Psoas muscle (tissue), 8 donors: ENCODE results near the gene MRC1. TPM values are rescaled to one million over a fixed set of nuclear protein-coding genes. Genes with fewer than 3 reads are reported as not detected.

Source experiments
- ATAC-seq, 4 donors: fragments of 200-7000 bp; cut with Tn5 transposase; one replicate each; pipeline ENCODE4 v1.9.1; 2020; ENCODE audit warnings: moderate library complexity in 3 of 4, mild to moderate bottlenecking in 2 of 4
- DNase-seq, 2 donors: peaks; one replicate each; pipeline ENCODE4 v3.0.0-alpha.2; 2020
- H3K27ac ChIP-seq: fragments of 200-600 bp; one replicate; pipeline ENCODE4 v1.8.0; 2022
- H3K27me3 ChIP-seq, 3 donors: fragments of 200-600 bp in 1 of 3; one replicate each; pipeline versions ENCODE4 v1.6.1 to v1.8.0; 2013 to 2022; ENCODE audit warnings: low read length in 2 of 3, mild to moderate bottlenecking in 2 of 3, moderate library complexity in 1 of 3; ENCODE audit not compliant: insufficient read depth in 3 of 3
- H3K36me3 ChIP-seq, 2 donors: fragments of 200-600 bp in 1 of 2; one replicate each; pipeline versions ENCODE4 v1.6.1 to v1.8.0; 2013 to 2022; ENCODE audit warnings: low read depth in 1 of 2, mild to moderate bottlenecking in 1 of 2, moderate library complexity in 1 of 2; ENCODE audit not compliant: insufficient read depth in 1 of 2
- H3K4me1 ChIP-seq: fragments of 200-600 bp; one replicate; pipeline ENCODE4 v1.8.0; 2022
- H3K4me3 ChIP-seq: fragments of 200-600 bp; one replicate; pipeline ENCODE4 v1.8.0; 2022; ENCODE audit warnings: mild to moderate bottlenecking
- H3K9me3 ChIP-seq: fragments of 200-600 bp; one replicate; pipeline ENCODE4 v1.8.0; 2022
- WGBS, 3 donors: extraction: QIAGEN DNeasy Blood & Tissue Kit; methylation state at CpG; one replicate each; pipeline versions ENCODE4 v1.1.6 to v1.1.7; 2013; 5-methylcytosine and 5-hydroxymethylcytosine counted together
- intact Hi-C, 2 donors: fragments of 100-400 bp; cut with DNase I; formaldehyde crosslinking; loops; one replicate each; pipeline versions ENCODE4 v1.11.0 to v1.14.2; 2022
- polyA plus RNA-seq, 3 donors: library from polyadenylated mRNA; stranded (reverse); fragments of 200-250 nt; gene quantifications; one replicate each; pipeline ENCODE4 v1.2.3, GENCODE V29; 2013
- total RNA-seq, 4 donors: library from RNA; stranded (reverse); fragmentation: NEBNext Ultra II Directional in 2 of 4; extraction: Animal tissue kit (Norgen Biotek cat#: 25700) in 2 of 4; gene quantifications; one replicate each; pipeline versions ENCODE4 v1.2.1 to v1.2.4, GENCODE V29; 2021 to 2023
- TF ChIP-seq, protein P1 (sequence below): fragments of 200-600 bp; IDR thresholded peaks from one replicate; pipeline ENCODE4 v1.8.0; 2022; ENCODE audit warnings: antibody characterized with exemption
- donor health status: healthy with polysubstance abuse.
- donor health status: DM: no; HTN: no; CAD: no; lungs with moderate emphysema.
- donor health status: Bipolar disorder and iron deficiency.
- donor health status: healthy.
- donor health status: DM: yes; HTN: yes; CAD: no.
- donor health status: DM: no; HTN: no; CAD: no.
- donor health status: DM: no; HTN: no; CAD: no.
- donor health status: DM: yes; HTN: yes; CAD: no.

The MRC1 gene
- total and polyA plus RNA-seq, 7 donors = 1.6 to 16.4 (median 9.3) TPM

DNA sequence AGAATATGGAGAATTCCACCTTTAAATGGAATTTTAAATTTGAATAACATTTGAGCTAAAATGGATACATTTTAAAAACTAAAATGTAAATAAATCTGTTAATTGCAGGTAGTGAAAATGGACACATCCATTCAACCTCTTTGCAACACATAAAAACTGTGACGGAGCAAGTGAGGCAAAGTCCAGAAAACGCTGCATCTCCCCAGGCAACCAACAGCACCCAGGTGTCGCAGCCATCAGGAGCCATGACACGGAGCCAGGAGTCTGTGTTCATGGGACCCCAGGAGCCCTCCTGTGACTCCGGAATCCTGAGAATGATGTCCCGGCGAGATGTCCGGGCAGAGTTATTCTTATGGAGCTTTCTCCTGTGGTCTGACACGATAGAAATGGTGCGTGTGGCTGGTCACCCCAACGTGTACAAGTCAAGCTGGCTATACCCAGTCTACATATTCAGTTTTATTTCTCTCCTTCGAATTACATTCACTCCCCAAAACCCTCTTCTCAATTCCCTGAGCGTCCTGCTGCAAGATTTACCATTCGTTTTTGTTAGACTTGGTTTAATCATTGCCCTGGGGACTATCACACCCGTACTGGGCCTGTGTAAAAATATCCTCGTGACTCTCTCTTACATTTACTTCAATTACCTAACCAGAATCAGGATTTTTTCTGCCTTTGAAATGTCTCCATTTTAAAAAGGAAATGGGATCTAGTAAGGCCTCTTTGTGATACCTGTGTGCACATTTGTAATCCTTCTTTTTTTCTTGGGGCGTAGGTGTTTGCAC, 13.1 kb upstream of the MRC1 start:
- intact Hi-C loops = no loop called here
- 83 to 87% (median 84%) methylated on average over 17 of the region's 17 CpGs for WGBS, 3 donors
- TF ChIP-seq, protein P1, sequence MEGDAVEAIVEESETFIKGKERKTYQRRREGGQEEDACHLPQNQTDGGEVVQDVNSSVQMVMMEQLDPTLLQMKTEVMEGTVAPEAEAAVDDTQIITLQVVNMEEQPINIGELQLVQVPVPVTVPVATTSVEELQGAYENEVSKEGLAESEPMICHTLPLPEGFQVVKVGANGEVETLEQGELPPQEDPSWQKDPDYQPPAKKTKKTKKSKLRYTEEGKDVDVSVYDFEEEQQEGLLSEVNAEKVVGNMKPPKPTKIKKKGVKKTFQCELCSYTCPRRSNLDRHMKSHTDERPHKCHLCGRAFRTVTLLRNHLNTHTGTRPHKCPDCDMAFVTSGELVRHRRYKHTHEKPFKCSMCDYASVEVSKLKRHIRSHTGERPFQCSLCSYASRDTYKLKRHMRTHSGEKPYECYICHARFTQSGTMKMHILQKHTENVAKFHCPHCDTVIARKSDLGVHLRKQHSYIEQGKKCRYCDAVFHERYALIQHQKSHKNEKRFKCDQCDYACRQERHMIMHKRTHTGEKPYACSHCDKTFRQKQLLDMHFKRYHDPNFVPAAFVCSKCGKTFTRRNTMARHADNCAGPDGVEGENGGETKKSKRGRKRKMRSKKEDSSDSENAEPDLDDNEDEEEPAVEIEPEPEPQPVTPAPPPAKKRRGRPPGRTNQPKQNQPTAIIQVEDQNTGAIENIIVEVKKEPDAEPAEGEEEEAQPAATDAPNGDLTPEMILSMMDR = no peak

DNA sequence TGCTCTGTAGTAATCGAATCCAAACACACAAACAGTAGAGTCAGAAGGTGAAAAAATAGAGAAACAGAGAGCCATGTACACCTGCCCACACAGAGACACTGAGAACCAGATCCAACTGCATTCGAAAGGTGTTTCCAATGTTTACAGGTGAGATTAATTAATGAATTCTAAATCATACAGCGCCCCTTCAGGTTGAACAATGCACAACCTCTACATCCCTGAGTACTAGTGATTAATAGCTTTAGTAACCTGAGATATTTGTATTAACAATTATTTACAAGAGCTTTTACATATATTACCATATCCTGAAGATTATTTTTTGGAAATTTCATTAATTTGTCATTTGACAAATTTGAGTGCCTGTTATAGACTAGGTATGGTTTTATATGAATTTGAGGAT, 7.6 kb upstream of the MRC1 start:
- intact Hi-C loops = no loop called here
- H3K4me3 ChIP-seq = no peak overlapping the region
- WGBS, 3 donors = 84 to 91% (median 89%) methylated on average over 3 of the region's 3 CpGs

More for the DNA sequence above, 13.1 kb upstream of the MRC1 start:
- no peaks in the 10 kb centered on the region for H3K4me1 ChIP-seq
- no peak overlapping the region for H3K27ac ChIP-seq
- no peaks in the 10 kb centered on the region for H3K9me3 ChIP-seq
- DNase-seq (no peak), ATAC-seq (no peak)
- H3K27me3 ChIP-seq = no peaks in the 10 kb centered on the region
- no peak overlapping the region for H3K4me3 ChIP-seq
- no peaks in the 10 kb centered on the region for H3K36me3 ChIP-seq

DNA sequence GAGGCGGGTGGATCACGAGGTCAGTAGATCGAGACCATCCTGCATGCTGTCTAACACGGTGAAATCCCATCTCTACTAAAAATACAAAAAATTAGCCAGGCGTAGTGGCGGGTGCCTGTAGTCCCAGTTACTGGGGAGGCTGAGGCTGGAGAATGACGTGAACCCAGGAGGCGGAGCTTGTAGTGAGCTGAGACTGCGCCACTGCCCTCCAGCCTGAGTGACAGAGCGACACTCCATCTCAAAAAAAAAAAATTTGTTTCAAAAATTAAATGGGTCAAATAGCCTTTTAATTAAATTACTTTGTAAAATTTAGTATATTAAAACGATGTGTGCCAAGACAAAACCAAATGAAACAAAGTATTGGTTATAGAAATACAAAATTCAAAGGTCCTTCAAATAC, 6.8 kb upstream of the MRC1 start:
- TF ChIP-seq, protein P1 = no peak
- Histone ChIP-seq H3K4me1 (no peaks in the 10 kb centered on the region), H3K4me3 (no peak overlapping the region), H3K36me3 (no peaks in the 10 kb centered on the region), H3K27ac (no peak overlapping the region), H3K9me3 (peaks cover 7% of the 10 kb centered on the region), H3K27me3 (no peaks in the 10 kb centered on the region)
- DNase-seq = no peak
- no peak for ATAC-seq
- intact Hi-C loops = no loop called here
- WGBS, 3 donors = 92 to 93% (median 92%) methylated on average over 11 of the region's 11 CpGs

More for the DNA sequence above, 7.6 kb upstream of the MRC1 start:
- Histone ChIP-seq H3K9me3 (peaks cover 7% of the 10 kb centered on the region), H3K4me1 (no peaks in the 10 kb centered on the region), H3K36me3 (no peaks in the 10 kb centered on the region), H3K27me3 (no peaks in the 10 kb centered on the region), H3K27ac (no peak overlapping the region)
- DNase-seq (no peak), ATAC-seq (no peak)
- TF ChIP-seq, protein P1 = no peak

DNA sequence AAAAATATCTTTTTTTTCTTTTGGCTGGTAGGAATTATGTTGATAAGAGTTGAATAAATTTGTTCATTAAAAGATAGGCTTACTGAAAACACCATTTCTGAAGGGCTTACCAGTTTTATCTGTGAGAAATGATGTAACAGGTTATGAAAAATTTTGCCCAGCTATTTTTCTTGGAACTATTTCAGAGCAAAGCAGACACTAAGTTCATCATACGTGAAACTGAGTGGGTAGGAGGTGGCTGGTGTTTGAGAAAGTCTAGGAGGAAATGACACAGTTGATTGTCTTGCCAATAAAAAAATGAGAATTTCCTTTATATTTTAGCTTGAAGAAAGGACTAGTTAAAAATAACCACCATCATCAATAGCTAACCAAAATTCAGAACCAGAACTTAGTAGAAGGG, 6.2 kb upstream of the MRC1 start:
- WGBS, 3 donors = 13 to 32% (median 21%) methylated on average over 1 of the region's 1 CpG
- Histone ChIP-seq H3K27ac (no peak overlapping the region), H3K9me3 (peaks cover 7% of the 10 kb centered on the region), H3K4me1 (no peaks in the 10 kb centered on the region), H3K4me3 (no peak overlapping the region), H3K27me3 (no peaks in the 10 kb centered on the region), H3K36me3 (no peaks in the 10 kb centered on the region)
- intact Hi-C loops = no loop called here
- ATAC-seq = no peak
- DNase-seq = no peak
- TF ChIP-seq, protein P1 = no peak

DNA sequence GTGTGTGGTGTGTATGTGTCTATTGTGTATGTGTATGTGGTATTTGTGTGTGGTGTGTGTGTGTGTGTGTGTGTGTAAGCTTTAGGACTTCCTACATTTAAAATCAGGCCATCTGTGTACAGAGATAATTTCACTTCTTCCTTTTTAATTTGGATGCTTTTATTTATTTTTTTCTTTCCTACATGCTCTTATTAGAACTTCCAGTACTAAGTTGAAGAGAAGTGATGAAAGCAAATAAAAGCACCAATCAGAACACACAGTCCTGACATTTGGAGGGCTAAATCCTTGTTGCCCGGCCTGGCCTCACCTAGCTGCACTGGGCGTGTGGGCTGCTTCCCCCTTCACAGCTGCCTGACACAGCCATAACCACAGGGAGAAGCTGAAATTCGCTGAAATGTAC, 3.8 kb upstream of the MRC1 start:
- intact Hi-C loops = no loop called here
- Histone ChIP-seq H3K27me3 (no peaks in the 10 kb centered on the region), H3K27ac (no peak overlapping the region), H3K4me3 (no peak overlapping the region), H3K9me3 (peaks cover 7% of the 10 kb centered on the region), H3K4me1 (no peaks in the 10 kb centered on the region), H3K36me3 (no peaks in the 10 kb centered on the region)
- WGBS, 3 donors = 61 to 72% (median 63%) methylated on average over 3 of the region's 3 CpGs
- no peak for ATAC-seq
- TF ChIP-seq, protein P1 = no peak
- DNase-seq = no peak
